DND-41 (cell line): Measurements from ENCODE around the gene TBC1D4.

ENCODE experiments used
- CTCF ChIP-seq: IDR thresholded peaks from 2 replicates; pipeline ENCODE4 v1.5.1; 2012; ENCODE audit warnings: borderline replicate concordance, low read length, moderate library complexity, mild to moderate bottlenecking; ENCODE audit not compliant: poor library complexity, severe bottlenecking; ENCODE audit errors: extremely low read depth
- EZH2 ChIP-seq: IDR thresholded peaks from 3 replicates; pipeline ENCODE4 v1.6.1; 2012; ENCODE audit warnings: borderline replicate concordance, low read depth, mild to moderate bottlenecking, moderate library complexity, low read length, inconsistent platforms; ENCODE audit not compliant: severe bottlenecking

GRCh38 chr13:75458696-75459422 lies 23.1 kb downstream of the TBC1D4 start:
- no peak for TF ChIP-seq CTCF
- no peak for TF ChIP-seq EZH2
